Cerebellar nuclear complex (tissue), 1 donor: Measurements from ENCODE around the gene ULK4.
A peak's percentile ranks its signal among the peaks of the same experiment; 100 is the strongest.
"Not testable (repeated sequence)": the region's sequence is repeated elsewhere in the genome, so short reads cannot be mapped to it uniquely, and the experiment has no call there.

ENCODE experiments used
- DNase-seq, 2 experiments: peaks; one replicate each; lab custom pipeline; 2025; lab: John Stamatoyannopoulos, UW

The ULK4 gene

DNA sequence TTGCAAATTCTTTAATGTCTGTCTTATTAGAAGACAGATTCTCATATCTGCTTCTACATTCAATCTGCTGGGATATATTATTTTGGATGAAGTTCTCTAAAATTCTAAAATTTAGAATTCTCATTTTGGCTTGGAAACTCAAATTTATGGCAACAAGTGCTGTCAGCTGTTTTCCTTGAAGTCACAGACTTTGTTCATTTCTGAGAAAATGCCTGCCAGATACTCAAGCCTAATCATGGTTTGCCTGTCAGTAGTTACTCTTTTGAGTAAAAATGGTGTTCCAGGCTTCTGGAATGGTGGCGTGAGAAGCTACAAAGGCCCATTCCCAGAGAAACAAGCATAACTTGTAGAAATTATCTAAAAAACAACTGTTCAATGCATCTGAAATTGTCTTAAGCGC, 646.8 kb downstream of the ULK4 start:
- no peak for DNase-seq

DNA sequence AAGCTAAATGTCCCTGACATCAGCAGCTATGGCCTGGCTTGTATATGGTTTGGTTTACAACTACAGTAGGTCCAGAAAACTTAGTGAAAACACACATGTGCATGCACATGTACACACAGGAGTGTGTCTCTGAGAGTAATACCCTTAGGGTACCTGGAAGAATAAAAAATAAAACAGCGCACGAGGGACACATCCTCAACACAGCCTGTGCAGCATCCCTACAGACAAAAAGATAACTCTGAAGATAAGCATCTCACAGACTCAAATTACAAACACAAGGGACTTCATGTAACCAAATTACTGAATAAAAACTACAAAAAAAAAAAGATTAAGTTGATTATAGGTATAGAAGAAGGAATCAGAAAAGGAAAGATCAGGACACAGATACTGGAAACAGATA, 653.8 kb downstream of the ULK4 start:
- no peak for DNase-seq

DNA sequence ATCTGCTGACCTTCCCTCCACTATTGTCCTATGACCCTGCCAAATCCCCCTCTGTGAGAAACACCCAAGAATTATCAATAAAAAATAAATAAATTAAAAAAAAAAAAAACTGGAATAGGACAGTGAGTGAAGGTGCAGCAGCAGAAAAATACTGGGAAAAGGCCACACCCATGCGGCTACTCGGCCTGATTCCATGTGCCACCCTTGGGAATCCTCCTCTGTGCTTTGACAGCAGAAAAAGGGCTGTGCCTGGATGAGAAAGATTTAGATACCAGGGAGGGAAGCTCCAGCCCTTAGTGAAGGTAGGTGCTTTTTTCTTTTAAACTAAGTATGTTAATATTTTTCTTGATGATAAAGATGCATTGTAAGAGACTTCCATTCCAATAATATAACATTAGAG, 654.8 kb downstream of the ULK4 start:
- no peak for DNase-seq

DNA sequence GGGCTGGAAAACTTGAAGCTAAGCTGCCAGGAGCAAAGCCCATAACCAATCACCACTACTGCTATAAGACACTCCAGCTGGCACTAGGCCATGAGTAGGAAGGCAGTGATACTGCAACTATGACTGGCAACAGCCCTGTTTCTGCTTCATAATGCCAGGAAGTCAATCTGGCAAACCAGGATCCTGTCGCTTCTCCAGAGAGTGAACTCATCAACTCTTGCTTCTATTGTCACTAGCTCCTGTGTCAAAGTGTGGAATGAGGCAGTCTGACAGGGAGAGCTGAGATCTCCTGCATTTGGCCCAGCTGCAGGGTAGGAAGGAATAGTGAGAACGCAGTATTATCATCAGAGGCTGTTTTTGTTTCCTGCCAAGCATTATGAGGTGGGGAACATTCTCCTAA, 657.3 kb downstream of the ULK4 start:
- DNase-seq, result peak; percentile 49 to 52

DNA sequence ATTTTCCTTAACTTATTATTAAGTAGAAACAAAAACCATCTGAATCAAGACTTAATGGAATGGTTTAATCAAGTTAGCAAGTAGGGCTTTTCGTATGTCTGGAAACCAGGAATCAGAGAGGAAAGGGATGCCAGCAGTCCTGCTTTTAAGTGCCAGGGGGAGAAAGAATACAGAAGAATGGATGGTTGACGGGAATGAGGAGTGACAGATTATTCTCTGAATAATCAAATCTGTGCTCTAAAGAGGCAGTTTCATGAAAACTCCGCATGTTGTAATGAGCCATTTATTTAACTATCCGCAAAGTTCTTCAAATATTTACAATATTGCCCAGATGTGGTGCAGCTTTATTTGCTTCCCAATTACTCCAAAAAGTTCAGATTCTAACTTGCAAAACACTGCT, 659.6 kb downstream of the ULK4 start:
- DNase-seq, result no peak

DNA sequence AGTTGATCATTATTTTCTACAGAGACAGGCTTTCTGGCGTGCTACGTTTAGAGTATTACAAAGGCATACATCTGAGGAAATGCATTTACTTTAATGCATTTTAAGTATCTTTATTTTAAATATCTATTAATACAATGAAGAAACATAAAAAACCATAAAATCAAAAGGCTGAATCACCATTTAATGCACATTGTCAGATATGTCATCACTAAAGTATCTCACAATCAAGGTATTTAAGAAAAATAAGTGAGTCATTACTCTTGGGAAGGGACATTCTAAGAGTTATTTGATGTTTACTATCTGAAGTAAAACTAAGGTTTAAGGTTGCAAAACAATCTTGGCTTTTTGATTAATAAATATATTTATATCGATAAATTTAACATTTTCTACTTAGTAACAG, 660.4 kb downstream of the ULK4 start:
- DNase-seq, result no peak

DNA sequence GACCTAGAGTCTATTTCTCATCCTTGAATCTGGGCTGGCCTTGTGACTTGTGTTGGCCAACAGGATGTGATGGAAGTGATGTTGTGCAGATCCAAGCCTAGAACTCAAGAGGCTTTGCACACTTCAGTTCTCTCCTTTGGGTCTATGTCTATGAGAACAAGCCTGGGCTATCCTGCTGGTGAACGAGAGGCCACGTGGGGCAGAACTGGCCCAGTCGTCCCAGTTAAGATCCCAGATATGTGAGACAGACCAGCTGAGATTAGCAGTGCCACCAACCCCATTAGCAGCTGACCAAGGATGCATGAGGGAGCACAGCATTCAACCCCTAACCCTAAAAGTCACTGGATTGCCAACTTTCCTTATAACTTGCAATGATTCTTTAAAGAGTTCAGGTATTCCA, 662.9 kb downstream of the ULK4 start:
- DNase-seq, result no peak

DNA sequence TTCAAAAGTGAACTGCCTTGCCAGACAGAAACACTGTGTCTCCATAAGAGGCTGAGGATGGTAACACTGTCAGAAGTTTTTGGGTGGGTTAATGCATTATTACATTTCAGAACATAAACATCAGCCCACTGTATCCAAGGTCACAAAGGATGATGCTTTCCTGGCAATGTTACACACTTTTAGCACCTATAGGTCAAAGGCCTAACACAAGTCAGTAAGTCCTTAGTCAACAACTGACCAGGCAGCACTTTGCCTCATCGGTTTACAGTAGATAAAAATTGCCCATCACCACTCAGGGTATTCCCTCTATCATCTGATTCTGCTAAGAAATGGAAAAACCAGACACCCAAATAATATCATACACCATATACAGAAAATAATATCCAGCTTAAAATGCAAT, 664.2 kb downstream of the ULK4 start:
- DNase-seq, result no peak

DNA sequence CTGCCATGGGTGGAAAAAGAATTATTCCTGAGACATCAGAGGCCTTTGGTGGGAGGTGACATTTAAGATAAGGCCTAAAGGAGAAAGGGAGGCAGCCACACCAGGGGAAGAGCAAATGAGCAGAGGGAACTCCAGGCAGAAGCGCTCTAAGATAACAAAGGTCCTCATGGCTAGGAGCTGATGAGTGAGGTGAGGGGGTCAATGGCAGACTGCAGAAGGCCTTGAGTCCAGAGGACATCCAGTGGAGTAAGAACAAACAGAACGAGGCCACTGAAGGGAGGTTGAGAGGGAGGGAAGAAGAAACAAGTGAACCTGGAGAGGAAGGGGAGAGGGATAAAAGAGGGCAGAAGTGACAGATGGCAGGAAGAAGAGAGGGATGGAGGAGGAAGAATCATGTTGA, 665.3 kb downstream of the ULK4 start:
- DNase-seq, result no peak

DNA sequence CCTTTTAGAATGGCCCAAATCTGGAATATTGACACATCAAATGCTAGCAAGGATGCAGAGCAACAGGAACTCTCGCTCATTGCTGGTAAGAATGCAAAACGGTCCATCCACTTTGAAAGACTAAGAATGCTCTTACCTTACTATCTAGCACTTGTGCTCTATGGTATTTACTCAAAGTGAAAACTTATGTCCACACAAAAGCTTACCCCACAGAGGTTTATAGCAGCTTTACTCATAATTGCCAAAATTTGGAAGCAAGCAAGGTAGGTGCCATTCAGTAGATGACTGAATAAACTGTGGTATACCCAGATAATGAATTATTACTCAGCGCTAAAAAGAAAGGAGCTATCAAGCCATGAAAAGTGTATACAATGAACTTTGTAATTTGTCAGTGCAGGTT, 666.2 kb downstream of the ULK4 start:
- DNase-seq, result no peak

DNA sequence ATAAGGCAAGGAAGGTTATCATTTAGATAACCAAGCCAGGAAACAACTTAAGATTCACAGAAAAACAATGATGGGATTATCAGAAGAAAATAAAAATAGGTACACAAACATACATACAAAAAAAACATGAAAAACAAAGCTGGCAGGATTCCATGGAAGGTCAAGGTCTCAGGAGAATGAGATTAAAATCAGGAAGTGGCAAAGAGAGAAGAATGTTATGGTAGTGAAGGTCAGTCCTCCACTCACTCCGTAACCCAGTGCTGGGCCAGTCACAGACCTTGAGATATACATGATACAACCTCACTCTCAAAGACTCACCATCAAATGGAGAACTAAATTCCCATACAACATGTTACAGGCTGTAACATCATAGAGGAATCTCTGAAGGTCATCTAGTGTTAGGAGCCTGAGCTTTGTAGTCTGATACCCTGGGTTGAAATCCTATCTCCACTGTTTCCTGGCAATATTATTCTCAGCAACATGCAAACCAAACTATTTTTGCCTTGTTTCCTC, 668.7 kb downstream of the ULK4 start:
- no peak for DNase-seq

DNA sequence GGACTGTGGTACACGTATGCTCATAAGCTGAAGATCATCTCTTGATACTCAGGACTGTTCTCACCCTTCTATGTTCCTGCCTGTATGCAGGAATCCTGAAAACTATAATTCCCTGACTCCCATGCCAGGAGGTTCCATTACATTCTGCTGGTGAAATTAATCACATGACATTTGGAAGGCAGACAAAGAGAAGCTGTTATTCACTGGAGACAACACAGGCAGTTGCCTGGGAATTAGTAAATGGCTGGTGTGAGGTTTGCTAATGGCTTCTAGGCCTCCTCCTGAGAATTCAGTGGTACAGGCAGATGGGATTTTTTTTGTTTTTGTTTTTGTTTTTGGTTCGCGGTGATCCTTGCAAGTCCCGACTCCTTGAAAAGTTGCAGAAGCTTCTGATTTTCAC, 671.2 kb downstream of the ULK4 start:
- no peak for DNase-seq

DNA sequence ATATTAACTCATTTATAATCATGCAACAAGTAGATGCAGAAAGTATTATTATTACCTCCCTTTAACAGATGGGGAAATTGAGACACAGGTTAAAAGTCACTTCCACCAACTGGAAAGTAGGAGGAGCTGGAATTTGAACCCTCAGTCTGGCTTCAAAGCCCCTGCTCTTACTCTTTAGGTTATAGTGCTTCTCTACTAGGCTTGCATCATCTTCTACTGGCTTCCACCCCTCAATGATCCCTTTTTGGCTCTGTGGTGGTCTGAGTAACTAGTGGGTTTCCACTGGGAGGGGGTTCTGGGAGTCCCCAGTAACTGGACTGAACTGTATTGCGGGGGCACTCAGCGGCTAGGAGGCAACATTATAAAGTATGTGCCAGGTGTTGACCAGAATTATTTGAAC, 671.6 kb downstream of the ULK4 start:
- no peak for DNase-seq

DNA sequence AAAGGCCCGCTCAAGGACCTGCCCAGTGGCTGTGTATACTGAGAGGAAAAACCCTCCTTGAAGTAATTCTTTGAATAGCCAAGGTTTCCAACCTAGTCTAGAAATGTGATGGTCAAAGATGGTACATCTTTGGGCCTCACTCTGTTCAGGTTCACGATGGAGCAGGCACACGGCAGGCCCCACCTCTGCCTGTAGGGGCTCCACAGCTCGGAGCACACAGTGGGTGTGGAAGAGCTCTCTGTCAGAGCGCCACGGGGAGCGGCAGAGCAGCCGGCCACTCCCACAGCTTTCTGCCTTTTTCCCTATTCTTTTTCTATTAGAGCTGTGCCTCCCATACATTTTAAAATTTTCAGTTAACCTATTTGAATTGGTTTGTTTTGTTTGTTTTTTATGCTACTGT, 673.1 kb downstream of the ULK4 start:
- no peak for DNase-seq

DNA sequence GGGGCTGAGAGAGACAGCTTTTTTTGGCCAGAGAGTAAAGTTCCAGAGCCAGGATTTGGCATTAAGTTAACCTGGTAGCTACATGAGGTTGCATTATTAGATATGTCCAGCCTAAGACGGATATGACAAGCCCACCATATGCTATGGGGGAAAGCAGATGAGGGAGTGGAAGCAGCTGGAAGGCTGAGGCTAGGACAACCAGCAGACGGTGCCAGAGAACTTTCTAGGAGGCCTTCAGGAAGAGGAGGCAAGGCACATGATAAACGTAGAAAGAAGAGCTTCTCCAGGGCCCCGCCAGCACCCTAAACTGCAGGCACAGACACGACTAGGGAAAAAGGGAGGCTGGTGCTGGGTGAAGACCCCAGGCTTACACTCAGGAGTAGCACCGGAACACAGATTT, 675.6 kb downstream of the ULK4 start:
- no peak for DNase-seq

DNA sequence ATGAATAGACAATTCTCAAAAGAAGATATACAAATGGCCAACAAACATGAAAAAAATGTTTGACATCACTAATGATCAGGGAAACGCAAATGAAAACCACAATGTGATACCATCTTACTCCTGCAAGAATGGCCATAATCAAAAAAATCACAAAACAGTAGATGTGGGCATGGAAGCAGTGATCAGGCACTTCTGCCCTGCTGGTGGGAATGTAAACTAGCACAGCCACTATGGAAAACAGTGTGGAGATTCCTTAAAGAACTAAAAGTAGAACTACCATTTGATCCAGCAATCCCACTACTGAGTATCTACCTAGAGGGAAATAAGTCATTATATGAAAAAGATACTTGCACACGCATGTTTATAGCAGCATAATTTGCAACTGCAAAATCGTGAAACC, 677.0 kb downstream of the ULK4 start:
- not testable (repeated sequence) for DNase-seq

DNA sequence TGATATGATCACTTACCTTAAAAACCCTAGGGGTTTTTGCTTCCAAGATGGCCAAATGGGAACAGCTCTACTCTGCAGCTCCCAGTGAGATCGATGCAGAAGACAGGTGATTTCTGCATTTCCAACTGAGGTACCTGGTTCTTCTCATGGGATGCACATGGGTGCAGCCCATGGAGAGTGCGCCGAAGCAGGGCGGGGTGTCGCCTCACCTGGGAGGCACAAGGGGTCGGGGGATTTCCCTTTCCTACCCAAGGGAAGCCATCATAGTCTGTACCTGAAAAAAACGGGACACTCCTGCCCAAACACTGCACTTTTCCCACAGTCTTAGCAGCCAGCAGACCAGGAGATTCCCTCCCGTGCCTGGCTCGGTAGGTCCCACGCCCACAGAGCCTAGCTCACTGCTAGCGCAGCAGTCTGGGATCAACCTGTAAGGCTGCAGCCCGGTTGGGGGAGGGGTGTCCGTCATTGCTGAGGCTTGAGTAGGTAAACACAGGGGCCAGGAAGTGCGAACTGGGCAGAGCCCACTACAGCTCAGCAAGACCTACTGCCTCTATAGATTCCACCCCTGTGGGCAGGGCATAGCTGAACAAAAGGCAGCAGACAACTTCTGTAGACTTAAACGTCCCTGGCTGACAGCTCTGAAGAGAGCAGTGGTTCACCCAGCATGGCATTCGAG, 684.0 kb downstream of the ULK4 start:
- no peak for DNase-seq

DNA sequence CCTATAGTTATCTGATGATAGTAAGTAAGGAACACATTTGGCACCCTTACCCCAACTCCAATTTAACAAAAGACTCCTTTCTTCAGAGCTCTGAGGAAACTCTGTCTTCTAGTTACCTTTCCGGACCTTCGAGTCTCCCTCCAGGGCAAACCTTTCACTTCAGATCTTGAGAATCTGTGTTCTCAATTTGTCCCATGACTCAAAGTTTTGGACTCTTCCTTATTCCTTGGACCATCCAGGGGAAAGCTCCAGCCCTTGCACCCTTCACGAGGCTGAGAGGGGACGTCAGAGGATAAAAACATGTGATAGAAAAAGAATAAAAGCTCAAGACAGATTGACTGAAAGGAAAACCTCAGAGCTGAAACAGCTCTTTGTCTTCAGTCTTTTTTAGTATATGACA, 685.7 kb downstream of the ULK4 start:
- DNase-seq, result no peak

DNA sequence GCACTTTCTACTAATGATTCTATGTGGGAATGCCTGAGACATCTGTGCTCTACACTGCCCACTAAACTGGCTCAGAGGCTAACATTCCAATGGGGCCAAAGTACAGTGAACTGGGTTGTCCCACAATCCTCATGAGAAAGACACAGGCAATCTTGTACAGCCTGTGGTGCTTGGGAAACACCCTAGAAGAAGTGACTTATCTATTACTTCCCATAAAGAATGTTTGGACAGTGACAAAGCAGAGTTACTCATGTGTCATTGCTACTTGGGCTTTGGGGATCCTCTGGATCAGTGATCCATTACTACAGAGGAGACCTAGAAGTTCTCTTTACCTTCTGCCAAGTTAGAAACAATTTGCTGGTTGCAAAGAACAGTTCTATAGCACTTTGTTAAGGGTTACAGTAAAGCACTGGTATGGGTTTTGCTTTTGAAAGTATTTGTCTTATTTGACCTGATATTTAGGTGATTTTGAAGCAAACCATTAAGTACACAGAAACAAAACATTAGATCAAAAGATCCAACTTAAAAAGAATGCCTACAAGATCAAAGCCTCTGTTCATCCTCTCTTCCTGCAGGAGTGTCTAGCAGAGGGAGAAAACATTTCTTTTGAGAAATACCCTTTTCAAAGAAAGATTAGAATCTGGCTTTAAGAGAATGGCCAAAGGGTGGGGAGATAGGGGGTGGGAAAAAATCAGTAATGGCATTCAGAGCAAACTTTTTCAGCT, 686.8 kb downstream of the ULK4 start:
- DNase-seq, result no peak

DNA sequence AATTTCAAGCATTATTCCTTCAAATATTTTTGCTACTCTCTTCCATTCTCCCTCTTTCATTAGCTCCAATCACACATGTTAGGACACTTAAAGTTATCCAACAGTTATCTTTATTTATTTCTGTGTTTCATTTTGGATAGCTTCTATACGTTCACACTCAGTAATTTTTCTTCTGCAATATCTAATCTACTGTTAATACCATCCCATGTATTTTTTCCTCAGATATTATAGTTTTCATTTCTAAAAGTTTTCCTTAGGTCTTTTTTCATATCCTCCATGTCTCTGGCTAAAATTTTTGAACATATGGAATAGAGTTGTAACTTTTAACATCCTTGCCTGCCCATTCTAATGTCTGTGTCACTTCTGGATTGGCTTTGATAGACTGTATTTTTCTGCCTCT, 689.2 kb downstream of the ULK4 start:
- no peak for DNase-seq

DNA sequence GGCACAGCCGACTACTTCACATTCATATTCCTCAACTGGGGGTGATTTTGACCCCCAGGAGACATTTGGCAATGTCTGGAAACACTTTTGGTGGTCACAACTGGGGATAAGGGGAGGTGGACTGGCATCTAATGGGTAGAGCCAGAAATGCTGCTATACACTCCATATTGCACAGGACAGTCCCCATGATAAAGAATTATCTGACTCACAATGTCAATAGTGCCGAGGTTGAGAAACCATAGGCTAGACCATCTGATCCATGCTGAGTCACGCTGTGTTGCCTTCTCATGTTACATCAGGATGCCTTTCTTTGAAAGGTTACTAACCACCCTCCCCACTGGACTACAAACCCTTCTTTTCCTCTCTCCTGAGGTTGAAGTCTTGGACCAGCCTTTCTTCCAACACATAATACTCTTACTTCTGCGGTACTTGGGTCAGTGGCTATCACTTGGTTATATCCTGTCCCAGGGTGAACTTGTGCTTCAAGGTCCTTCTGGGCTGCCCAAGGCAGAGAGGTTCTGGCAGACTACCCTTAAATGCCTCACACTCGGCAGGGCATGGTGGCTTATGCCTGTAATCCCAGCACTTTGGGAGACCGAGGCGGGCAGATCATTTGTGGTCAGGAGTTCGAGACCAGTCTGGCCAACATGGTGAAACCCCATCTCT, 693.8 kb downstream of the ULK4 start:
- DNase-seq, result no peak

DNA sequence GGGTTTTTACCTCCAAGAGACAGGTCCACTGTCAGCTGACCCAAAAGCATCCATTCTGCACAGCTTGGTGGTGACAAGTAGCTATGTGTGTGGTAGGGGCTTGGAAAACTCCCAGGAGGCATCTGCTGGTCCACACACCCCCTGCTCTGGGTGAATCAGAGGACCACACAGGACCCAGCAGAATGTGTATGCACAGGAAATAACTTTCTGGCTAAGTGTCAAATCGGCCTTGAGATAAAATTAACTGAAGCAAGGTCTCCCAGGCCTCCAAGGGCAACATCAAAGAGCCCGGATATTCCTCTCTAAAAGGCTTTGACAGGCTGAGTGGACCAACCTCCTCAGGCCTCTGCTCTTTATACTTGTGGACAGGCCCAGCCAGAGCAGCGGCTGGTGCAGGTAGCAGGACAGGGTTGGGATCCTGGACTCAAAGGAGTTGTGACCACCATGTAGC, 696.1 kb downstream of the ULK4 start:
- no peak for DNase-seq

DNA sequence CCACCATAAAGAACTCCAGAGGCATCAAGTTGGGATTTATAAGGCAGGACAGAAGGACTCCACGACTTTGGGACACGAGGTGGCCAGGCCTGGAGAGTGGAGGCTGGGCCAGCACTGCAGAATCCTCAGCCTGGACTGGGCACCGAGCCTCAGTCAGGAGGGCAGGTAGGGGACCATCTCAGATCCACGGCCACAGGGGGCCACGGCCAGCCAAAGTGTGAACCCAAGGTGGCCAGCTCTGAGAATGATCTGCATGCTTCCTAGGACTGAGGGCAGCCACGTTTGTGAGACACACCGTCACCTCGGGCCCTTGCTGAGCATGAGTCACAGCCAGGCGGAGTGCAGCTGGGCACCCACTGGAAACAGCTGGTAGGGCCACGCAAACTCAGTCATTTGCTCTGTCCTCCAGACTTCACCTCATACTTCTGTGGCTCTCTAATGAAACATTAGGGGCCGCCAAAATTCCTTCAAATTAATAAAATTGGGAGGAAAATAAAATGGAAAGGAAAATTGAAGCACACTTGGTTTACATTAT, 696.8 kb downstream of the ULK4 start:
- no peak for DNase-seq
